ENCODE results near the gene ZNF628. TPM values are rescaled to one million over a fixed set of nuclear protein-coding genes. Genes with fewer than 3 reads are reported as not detected.

ZNF628 gene
- total RNA-seq, 1 donor from 2014 or later, result 4.7 TPM

GRCh38 chr19:55461974-55462626, 14.3 kb upstream of the ZNF628 start:
- intact Hi-C loops (cut with DNase I), result no loop called here
- DNase-seq (no peak), ATAC-seq (ENCODE audit: poor library complexity) (no peak)

DNA sequence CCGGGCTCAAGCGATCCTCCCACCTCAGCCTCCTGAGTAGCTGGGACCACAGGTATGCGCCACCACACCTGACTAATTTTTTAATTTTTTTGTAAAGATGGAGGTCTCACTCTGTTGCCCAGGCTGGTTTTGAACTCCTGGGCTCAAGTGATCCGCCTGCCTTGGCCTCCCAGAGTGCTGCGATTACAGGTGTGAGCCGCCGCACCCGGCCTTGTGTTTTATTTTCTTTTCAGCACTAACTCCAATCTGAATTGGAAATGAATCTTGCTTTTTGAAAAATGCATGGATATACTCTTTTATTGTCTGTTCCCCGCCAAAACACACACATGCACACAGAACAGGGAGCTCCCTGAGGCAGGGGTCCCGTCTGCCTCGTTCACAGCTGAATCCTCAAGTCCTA, 13.7 kb upstream of the ZNF628 start:
- ATAC-seq (ENCODE audit: poor library complexity), result no peak
- intact Hi-C loops (cut with DNase I), result no loop called here
- DNase-seq, result no peak

GRCh38 chr19:55463583-55464031, 12.8 kb upstream of the ZNF628 start:
- DNase-seq (no peak), ATAC-seq (ENCODE audit: poor library complexity) (no peak)
- intact Hi-C loops (cut with DNase I), result no loop called here

- intact Hi-C loops (cut with DNase I), result no loop called here
- DNase-seq (no peak), ATAC-seq (ENCODE audit: poor library complexity) (no peak)
Observed at GRCh38 chr19:55464039-55464661, 12.3 kb upstream of the ZNF628 start.

DNA sequence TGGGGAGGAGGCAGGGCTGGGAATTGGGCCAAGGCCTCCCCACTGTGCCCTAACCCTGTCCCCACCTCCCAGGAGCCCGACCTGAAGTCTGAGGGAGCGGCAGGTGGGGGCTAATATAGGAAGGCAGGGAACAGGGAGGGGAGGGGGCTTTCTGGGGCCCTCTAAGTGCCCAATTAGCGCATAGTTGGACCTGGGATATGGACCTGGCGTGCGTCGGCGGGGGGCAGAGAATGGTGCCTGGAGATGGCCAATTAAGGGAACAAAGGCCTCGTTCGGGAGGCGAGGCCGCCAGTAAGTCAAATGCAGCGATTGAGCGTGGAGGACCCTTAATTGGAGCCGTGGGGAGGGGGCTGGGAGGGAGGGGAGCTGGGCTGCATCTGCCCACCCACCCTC, 11.8 kb upstream of the ZNF628 start, which contains the start of gene C19orf85:
TSS of gene C19orf85 (minus strand) at position 90 of the 393 bp plus-strand sequence. CDS start 197 bp downstream, outside the sequence.
- intact Hi-C loops (cut with DNase I), result loop anchor here (5.0 kb wide), 2 partner anchors 38 to 168 kb away; no protein-coding TSS in a partner anchor
- ATAC-seq (ENCODE audit: poor library complexity), result no peak
- no peak for DNase-seq

- ATAC-seq (ENCODE audit: poor library complexity), result no peak
- intact Hi-C loops (cut with DNase I), result loop anchor here (5.0 kb wide), 2 partner anchors 37 to 167 kb away; no protein-coding TSS in a partner anchor
- DNase-seq, result no peak
Observed at GRCh38 chr19:55465460-55466240, 10.8 kb upstream of the ZNF628 start.

GRCh38 chr19:55466241-55466614, 10.2 kb upstream of the ZNF628 start:
- no peak for ATAC-seq (ENCODE audit: poor library complexity)
- DNase-seq, result no peak
- intact Hi-C loops (cut with DNase I), result loop anchor here (5.0 kb wide), 2 partner anchors 36 to 166 kb away; no protein-coding TSS in a partner anchor

DNA sequence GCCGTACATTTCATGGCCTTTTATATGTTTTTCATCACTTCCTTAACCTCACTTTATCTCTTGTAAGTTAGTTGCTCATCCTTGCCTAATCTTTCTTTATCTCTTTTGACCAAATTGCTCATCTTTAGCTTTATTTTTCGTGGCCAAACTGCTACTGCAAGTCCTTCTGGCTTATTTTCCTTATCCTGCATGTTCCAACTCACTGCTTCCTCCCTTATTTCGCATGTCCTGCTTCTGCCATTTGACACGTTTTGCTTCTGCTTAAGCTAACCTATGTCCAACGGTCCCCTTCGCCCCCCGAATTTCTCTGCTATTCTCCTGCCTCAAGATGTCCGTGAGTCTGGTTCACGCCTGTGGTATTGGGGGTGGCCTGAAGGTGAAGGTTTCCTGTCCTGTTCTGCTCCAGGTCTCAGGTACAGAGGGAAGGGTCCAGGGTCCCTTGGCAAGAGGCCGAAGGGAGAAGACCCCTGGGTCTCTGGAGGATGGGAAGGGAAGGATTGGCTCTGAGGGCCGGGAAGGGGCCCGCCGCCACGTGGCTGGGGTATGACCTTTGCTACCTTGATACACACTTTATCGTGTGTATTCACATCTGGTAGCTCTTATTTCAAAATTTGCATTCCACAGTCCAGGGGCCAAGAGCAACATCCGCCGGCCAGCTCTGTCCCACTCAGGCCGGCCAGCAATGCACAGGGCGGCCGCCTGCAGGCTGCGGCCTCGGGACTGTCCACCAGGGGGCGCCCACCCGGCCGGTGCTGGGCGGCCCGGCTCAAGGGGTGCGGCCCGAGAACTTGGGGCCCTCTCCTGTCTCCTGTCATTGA, 9.0 kb upstream of the ZNF628 start:
- intact Hi-C loops (cut with DNase I), result loop anchor here (5.0 kb wide), 2 partner anchors 35 to 165 kb away; no protein-coding TSS in a partner anchor
- ATAC-seq (ENCODE audit: poor library complexity) (peak; percentile 94), DNase-seq (peak; percentile 86)

- no peak for ATAC-seq (ENCODE audit: poor library complexity)
- no peak for DNase-seq
- intact Hi-C loops (cut with DNase I), result loop anchor here (5.0 kb wide), 2 partner anchors 34 to 164 kb away; no protein-coding TSS in a partner anchor
Observed at GRCh38 chr19:55468054-55468393, 8.4 kb upstream of the ZNF628 start.

DNA sequence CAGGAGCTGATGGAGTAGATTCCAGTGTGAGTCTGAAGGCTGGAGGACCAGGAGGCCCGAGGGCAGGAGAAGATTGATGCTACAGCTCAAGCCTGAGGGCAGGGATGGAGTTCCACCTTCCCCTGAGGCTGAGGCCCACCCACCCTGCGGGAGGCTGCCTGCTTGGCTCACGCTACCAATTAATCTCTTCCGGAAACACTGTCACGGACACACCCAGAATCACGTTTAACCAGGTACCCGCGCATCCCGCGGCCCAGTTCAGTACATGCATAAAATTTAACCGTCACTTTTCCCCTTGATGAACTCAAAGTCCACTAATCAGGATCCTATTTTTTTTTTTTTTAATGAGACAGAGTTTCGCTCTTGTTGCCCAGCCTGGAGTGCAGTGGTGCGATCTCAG, 5.2 kb upstream of the ZNF628 start:
- intact Hi-C loops (cut with DNase I), result no loop called here
- ATAC-seq (ENCODE audit: poor library complexity), result no peak
- no peak for DNase-seq

GRCh38 chr19:55472463-55472862, 4.0 kb upstream of the ZNF628 start:
- DNase-seq (no peak), ATAC-seq (ENCODE audit: poor library complexity) (no peak)
- intact Hi-C loops (cut with DNase I), result no loop called here

DNA sequence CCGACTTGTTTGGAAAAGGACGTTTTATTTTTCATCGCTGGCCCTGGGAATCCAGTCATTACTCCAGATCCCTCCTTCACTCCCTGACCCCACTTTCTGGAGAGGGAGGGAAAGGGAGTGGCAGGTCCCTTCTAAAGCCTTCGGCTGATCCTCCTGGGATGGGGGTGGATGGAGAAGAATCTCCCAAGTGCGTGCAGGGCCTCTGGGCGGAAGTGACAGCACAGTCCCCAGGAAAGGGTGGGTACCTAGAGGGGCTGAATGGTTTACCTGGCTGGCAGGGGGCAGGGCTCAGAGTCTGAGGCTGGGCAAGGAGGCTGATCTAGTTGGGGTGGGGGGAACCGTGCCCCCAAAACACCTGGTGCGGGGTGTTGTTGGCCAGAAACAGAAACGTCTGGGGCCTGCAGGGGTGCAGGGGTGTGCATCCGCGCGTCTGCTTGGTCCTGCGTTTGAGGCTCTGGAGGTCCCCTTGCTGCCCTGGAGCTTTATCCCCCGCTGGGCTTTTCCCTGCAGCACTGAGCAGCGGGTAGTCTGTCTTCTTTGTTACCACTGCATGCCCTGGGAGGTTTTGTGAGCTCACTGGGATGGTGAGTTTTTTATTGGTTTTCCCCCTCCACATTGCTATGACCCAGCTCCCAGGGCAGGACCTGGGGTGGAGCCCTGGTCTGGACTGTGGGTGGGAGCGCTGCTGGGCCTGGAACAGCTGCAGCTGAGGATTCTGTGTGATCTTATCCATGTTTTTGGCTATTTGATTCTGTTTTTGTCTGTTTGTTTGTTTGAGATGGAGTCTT, 3.0 kb upstream of the ZNF628 start:
- intact Hi-C loops (cut with DNase I), result no loop called here
- DNase-seq (no peak), ATAC-seq (ENCODE audit: poor library complexity) (no peak)

DNA sequence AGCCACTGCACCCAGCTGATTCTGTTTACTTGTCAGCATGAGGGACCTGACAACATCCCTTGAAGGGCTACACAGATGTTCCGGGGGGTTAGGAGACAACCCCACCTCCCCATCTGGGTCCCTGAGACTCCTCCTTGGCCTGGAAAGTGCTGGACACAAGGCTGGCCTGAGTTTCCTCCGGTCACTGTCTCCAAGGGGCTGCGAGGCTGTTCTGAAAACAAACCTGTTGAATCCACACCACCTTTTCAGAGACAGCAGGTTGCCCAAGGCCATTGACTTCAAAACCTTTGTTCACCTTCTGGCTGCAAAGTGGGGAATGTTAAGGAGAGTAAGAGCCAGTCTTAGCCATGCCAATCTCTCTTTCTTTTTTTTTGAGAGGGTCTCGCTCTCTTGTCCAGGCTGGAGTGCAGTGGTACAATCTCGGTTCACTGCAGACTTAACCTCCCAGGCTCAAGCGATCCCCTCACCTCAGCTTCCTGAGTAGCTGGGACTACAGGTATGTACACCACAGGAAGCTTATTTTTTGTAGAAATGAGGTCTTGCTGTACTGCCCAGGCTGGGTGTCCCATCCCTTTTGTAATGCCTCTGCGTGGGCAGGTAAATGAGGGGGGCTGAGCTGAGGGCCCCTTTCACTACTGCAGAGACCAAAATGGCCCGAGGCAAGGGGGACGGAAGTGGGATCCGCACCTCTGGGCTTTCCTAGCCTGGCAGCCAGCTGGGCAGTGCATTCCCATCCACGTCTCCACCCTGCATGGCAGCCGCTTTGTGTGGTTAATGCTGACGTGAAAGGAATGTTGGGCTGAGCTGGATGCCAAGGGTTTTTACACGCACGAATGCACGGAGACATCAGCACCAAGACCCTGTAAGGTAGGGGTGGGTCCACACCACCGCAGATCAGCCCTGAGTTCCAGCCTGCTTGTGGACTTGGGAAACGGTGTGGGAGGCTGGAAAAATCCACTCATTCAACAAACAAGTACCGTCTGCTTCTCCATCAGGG, 1.9 kb upstream of the ZNF628 start:
- DNase-seq (no peak), ATAC-seq (ENCODE audit: poor library complexity) (no peak)
- intact Hi-C loops (cut with DNase I), result no loop called here

DNA sequence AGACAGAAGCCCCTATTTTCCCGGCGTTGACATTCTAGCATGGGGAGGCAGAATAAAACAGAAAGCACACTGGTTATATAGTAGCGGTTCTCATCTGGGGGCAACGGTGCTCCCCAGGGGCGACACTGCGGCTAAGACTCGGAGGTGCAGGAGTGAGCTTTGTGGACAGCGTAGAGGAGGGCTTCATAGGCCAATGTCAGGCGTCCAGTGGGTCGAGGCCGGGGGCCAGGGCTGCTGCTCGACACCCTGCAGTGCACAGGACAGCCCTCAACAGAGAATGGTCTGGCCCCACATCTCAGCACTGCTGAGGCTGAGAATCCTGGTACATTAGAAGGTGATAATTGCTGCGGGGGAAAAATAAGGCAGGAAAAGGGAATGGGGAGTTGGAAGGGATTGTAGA, 1.5 kb downstream of the ZNF628 start:
- no peak for ATAC-seq (ENCODE audit: poor library complexity)
- intact Hi-C loops (cut with DNase I), result no loop called here
- no peak for DNase-seq

DNA sequence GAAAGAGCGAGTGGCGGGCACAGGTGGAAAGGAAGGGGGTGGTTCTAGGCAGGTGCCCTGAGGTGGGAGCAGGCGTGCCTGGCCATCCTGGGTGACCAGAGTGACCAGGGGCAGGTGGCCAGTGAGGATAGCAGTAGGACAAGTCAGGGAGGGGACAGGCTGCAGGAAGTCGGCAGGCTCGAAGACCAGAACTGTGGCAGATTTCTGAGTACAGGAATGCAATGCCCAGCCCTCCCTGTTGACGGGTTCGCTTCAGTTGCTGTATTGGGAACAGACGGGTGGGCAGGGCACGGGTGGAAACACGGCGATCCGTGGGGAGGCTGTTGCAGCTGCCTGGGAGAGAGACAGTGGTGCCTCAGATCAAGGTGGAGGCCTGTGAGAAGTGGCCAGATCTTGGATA, 1.9 kb downstream of the ZNF628 start:
- no peak for DNase-seq
- intact Hi-C loops (cut with DNase I), result no loop called here
- ATAC-seq (ENCODE audit: poor library complexity), result no peak

DNA sequence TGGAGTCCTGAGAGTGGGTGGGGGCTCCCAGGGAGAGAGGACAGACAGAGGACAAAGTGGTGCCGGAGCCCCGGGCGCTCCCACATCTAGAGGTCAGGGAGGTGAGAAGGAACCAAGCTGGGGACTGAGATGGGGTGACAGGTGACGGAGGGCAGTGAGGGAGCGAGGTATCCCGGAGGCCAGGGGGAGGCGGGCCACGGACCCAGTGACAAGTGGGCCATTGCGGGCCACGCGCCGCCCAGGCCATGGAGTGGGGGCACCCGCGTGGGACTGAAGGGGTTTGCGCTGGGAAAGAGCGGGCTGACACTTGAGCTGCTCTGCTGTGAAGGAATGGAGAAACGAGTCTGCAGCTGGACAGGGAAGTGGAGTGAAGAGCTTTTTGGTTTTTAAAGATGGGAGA, 2.6 kb downstream of the ZNF628 start:
- ATAC-seq (ENCODE audit: poor library complexity), result no peak
- intact Hi-C loops (cut with DNase I), result no loop called here
- DNase-seq, result no peak
